HG02870 (cell line): ENCODE measurements around the gene OR6Q1.
"Not testable (repeated sequence)": the region's sequence is repeated elsewhere in the genome, so short reads cannot be mapped to it uniquely, and the experiment has no call there.

Source experiments
- ATAC-seq: cut with Tn5 transposase; IDR thresholded peaks from one replicate; pipeline ENCODE4 v1.9.1; 2021; ENCODE audit warnings: mild to moderate bottlenecking, moderate library complexity; ENCODE audit not compliant: unreplicated experiment

The OR6Q1 gene

GRCh38 chr11:58030653-58031052, at the start of gene OR6Q1:
Gene OR6Q1 (plus strand): TSS chr11:58030953. CDS start chr11:58030953, 0 bp downstream.
- no peak for ATAC-seq

DNA sequence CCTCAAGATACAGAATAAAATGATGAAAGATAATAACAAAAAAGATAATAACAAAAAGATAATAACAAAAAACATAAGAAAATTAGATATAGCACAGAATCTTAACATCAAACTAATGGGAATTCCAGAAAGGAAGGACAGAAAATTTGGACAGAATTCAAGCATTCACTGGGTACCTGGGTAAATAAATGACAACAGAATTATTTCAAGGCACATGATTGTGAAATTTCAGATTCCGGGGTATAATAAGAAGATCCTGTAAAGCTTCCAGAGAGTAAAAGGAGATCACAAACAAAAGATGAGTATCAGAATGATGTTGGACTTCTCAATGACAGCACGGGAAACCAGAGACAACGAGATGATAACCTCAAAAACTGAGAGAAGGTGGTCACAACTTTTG, 49.2 kb upstream of the OR6Q1 start:
- no peak for ATAC-seq

- ATAC-seq, result no peak
Observed at GRCh38 chr11:57982776-57983175, 48.0 kb upstream of the OR6Q1 start.

- ATAC-seq, result no peak
Observed at GRCh38 chr11:57983191-57983590, 47.6 kb upstream of the OR6Q1 start.

- ATAC-seq, result not testable (repeated sequence)
Observed at GRCh38 chr11:57999523-57999922, 31.2 kb upstream of the OR6Q1 start.

GRCh38 chr11:58000021-58000420, 30.7 kb upstream of the OR6Q1 start:
- not testable (repeated sequence) for ATAC-seq

DNA sequence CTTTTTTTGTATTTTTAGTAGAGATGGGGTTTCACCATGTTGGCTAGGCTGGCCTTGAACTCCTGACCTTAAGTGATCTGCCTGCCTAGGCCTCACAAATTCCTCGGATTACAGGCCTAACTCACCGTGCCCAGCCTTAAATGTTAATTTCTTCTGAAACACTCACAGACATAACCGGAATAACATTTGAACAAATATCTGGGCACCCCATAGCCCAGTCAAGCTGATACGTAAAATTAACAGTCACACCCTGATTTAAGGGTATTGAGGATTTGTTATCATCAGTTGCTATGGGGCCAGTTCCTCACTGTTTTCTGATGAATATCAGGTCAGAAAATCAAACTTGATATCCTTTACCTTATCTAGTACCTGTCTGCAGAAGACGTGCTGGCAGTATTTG, 30.1 kb upstream of the OR6Q1 start:
- ATAC-seq, result no peak

GRCh38 chr11:58003036-58003435, 27.7 kb upstream of the OR6Q1 start:
- ATAC-seq, result no peak

DNA sequence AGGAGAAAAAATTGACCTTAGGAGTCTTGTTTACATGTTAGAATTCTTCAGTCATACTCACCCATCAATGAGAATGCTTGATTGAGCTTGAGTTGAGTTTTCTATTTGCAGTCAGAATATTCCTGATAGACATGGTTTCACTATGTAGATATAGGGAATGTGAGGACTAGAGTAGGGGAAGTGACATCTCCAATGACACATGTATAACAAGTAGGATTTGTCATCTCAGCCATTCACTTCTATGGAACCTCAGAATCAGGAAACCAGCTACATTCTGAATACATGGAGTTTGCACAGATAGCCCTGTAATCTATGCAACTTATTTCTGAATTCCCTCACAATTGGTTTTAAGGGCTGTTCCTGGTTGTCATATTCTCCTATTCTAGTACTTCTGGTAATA, 27.2 kb upstream of the OR6Q1 start:
- no peak for ATAC-seq

DNA sequence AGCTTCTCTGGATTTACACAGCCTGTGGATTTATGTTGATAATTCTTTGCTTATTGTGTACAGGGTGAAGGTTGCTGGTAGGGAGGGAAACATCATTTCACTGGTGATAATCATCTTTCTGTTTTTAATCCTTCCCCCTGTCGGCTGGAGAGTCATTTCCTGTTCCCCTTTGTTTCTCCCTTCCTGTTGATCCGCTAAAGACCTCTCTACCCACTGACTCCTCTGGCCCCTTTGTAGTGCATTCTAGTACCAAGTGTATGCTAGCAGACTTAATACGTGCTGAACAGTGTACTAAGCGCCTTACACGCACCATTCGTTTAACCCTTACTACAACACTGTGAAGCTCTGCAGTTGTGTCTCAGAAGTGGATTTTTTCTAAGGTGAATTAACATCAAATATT, 26.1 kb upstream of the OR6Q1 start:
- no peak for ATAC-seq

GRCh38 chr11:58006940-58007339, 23.8 kb upstream of the OR6Q1 start:
- no peak for ATAC-seq

DNA sequence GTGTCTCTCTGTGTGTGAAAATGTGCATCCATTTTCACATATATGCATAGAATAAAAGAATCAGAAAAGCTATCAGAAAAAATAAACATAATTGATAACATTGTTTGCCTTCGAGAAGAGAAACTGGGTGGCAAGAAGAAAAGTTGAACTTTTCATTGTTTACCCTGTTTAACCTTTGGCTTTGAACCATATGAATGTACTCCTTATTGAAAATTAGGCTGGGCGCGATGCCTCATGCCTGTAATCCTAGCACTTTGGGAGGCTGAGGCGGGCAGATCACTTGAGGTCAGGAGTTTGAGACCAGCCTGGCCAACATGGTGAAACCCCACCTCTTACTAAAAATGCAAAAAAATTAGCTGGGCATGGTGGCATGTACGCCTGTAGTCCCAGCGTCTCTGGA, 19.0 kb upstream of the OR6Q1 start:
- ATAC-seq, result no peak

- no peak for ATAC-seq
Observed at GRCh38 chr11:58023435-58023931, 7.3 kb upstream of the OR6Q1 start, which contains the start of gene OR9Q1. Gene OR9Q1 (plus strand): TSS chr11:58023881. CDS start chr11:58179445, 155,564 bp downstream.

- ATAC-seq, result no peak
Observed at GRCh38 chr11:58024601-58025091, 6.1 kb upstream of the OR6Q1 start.

DNA sequence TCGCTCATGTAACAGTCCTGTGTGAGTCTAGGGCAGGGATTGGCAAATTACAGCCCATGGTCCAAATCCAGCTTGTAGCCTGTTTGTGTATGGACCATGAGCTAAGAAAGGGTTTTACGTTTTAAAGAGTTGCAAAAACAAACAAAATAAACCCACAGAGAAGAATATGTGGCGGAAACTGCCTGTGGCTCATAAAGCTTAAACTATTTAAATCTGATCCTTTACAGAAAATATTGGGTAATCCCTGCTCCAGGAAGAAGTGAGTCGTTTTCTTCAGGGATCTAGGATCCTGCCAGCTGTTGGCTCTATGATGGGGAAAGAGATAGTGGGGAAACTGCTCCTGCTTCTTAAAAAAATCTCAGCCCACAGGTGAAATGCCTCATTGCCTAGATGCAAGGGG, 3.4 kb upstream of the OR6Q1 start:
- no peak for ATAC-seq

GRCh38 chr11:58028687-58029411, 1.9 kb upstream of the OR6Q1 start:
- ATAC-seq, result no peak

DNA sequence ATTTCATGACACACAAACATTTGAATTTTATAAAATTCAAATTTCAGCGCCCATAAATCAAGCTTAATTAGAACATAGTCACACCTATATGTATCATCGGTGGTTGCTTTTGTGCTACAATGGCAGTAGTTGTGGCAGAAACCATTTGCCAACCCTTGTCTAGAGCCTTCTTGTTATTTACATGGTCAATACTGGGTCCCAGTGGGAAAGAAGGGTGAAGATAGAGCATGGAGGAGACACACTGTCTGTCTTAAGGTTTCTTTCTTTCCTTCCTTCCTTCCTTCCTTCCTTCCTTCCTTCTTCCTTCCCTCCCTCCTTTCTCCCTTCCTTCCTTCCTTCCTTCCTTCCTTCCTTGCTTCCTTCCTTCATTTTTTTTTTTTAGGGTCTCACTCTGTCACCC, 3.7 kb downstream of the OR6Q1 start:
- ATAC-seq, result no peak

- no peak for ATAC-seq
Observed at GRCh38 chr11:58039589-58039988, 8.8 kb downstream of the OR6Q1 start.

GRCh38 chr11:58043379-58043778, 12.6 kb downstream of the OR6Q1 start:
- no peak for ATAC-seq

DNA sequence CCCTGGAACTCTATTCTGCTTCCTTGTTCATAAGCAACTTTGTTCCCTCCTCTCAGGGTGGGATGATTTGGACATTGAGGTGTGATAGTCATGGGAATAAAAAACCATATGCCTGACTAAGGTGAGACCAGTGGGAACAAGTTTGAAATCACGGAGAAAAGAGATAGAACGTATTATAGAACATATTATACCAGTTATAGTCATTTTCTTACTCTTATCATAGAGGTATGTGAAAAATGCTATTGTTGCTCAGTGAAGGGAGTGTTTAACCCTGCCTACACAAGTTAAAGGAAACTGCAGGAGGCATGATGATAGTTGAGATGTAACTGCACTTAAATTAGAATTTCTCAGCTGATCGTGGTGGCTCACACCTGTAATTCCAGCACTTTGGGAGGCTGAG, 15.5 kb downstream of the OR6Q1 start:
- ATAC-seq, result no peak

GRCh38 chr11:58047818-58048217, 17.1 kb downstream of the OR6Q1 start:
- ATAC-seq, result no peak

DNA sequence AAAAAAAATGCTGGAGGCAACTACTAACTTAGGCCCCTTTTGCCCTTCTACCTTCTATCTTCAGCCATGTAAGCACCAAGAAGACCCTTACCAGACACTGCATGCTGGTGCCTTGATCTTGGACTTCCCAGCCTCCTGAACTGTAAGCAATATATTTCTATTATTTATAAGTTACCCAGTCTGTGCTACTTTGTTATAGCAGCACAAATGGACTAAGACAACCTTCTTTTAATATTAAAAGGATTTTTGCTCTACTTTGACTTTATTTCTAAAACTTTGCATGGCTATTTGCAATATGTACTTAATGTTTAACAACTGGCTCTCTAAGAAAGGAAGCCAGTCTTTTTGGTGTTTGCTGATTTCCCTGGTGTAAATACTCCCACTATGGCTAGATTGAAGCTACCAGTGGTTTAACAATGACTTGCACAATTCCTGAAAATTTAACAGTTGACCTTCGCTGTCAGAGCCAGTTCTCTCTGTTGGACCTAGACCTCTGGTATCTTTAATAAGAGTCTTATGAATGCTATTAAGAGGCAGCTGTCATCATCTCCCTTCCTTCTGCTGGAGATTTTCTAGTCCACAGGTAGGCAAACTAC, 25.2 kb downstream of the OR6Q1 start:
- no peak for ATAC-seq
